HG03103 (cell line): Measurements from ENCODE around the gene PIEZO1.
"Not testable (repeated sequence)": the region's sequence is repeated elsewhere in the genome, so short reads cannot be mapped to it uniquely, and the experiment has no call there.

Experiments
- ATAC-seq: cut with Tn5 transposase; IDR thresholded peaks from one replicate; pipeline ENCODE4 v1.9.1; 2021; ENCODE audit warnings: low read depth; ENCODE audit not compliant: unreplicated experiment

Gene PIEZO1, protein sequence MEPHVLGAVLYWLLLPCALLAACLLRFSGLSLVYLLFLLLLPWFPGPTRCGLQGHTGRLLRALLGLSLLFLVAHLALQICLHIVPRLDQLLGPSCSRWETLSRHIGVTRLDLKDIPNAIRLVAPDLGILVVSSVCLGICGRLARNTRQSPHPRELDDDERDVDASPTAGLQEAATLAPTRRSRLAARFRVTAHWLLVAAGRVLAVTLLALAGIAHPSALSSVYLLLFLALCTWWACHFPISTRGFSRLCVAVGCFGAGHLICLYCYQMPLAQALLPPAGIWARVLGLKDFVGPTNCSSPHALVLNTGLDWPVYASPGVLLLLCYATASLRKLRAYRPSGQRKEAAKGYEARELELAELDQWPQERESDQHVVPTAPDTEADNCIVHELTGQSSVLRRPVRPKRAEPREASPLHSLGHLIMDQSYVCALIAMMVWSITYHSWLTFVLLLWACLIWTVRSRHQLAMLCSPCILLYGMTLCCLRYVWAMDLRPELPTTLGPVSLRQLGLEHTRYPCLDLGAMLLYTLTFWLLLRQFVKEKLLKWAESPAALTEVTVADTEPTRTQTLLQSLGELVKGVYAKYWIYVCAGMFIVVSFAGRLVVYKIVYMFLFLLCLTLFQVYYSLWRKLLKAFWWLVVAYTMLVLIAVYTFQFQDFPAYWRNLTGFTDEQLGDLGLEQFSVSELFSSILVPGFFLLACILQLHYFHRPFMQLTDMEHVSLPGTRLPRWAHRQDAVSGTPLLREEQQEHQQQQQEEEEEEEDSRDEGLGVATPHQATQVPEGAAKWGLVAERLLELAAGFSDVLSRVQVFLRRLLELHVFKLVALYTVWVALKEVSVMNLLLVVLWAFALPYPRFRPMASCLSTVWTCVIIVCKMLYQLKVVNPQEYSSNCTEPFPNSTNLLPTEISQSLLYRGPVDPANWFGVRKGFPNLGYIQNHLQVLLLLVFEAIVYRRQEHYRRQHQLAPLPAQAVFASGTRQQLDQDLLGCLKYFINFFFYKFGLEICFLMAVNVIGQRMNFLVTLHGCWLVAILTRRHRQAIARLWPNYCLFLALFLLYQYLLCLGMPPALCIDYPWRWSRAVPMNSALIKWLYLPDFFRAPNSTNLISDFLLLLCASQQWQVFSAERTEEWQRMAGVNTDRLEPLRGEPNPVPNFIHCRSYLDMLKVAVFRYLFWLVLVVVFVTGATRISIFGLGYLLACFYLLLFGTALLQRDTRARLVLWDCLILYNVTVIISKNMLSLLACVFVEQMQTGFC (N-terminal part only)

GRCh38 chr16:88785106-88785924 lies at the start of gene PIEZO1:
PIEZO1 (minus strand) TSS chr16:88785220; CDS start chr16:88784964, 256 bp downstream.
- no peak for ATAC-seq

DNA sequence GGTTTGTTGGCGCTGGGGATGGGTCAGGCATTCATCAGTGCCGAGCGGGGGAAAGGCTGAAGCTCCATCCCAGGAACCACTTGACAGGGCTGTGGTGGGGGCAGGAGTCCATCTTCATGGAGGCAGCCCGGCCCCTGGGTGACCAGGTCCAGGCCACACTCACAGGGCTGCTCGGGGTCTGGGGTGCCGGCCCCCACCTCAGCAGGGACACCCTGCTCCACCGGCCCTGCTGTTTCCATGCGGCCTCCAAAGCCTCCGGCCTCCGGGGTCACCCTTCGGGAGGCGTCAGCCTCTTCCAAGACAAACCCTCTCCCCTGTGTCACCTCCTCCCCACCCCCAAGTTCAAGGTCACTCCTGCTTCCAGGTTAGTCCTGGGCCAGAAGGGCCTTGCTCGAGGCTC lies 49.6 kb upstream of the PIEZO1 start:
- ATAC-seq, result no peak

- no peak for ATAC-seq
Measured at GRCh38 chr16:88833086-88833485, 48.1 kb upstream of the PIEZO1 start.

DNA sequence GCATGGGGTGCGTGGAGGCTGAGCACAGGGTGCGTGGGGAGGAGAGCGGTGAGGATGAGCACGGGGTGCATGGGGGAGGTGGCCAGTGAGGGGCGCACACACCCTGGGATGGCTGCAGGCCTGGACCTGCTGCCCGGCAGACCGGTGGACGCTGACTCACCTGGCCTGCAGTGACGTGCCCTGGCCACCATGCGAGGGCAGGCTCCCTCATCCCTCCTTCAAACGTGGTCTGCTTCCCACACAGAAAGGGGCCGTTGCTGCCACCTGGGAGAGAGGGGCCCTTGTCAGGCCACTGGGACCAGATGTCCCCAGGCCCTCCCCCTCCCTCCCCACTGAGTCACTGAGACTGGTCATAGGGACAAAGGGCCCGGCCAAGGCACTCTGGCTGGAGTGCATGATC lies 46.8 kb upstream of the PIEZO1 start:
- ATAC-seq, result no peak

- no peak for ATAC-seq
Measured at GRCh38 chr16:88830783-88831182, 45.8 kb upstream of the PIEZO1 start.

DNA sequence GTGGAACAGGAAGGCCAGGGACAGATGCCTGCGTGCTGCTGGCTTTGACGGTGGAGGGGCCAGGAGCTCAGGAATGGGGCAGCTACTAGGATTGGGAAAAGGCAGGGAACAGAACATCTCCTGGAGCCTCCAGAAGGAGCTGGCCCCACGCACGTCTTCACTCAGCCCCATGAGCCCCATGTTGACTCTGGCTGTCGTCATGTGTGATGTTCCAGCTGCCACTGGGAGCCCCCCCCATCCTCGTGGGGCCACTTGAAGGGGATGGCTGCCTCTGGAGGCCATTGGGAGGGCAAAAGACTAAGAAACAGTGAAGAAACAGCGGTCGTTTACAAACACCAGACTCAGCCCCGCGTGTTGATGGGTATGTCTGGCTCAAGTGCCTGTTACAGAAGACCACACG lies 45.2 kb upstream of the PIEZO1 start:
- no peak for ATAC-seq

DNA sequence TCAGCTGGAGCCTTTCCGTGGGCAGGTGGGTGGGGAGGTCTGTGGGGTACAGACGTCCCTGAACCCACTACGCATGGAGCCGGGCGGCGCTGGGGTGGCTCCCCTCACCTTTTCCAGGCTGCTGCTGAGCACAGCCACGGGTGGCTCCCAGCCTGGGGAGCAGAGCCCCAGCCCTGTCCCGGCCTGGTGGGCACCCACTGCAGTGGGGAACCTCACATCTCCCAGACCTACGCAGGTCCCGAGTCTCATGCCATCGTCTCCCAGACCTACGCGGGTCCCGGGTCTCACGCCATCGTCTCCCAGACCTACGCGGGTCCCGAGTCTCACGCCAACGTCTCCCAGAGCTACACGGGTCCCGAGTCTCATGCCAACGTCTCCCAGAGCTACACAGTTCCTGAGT lies 43.7 kb upstream of the PIEZO1 start:
- no peak for ATAC-seq

DNA sequence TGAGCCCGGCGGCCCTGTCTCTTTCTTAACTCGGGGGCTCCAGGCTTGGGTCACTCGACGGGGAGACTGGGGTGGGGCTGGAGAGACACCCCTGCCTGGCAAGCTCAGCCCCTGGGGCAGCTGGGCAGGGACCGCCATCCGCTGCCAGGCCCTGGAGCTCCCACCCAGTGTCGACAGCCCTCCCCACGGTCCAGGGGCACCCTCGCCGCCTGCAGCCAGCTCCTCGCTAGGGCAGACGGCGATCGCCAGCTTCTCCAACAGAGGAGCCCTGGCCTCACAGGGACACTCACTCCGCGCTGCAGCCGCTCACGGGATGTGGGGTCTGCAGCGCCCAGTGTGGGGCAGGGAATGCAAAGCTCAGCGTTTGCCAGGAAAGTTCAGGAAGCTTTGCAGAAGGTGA lies 42.7 kb upstream of the PIEZO1 start:
- ATAC-seq, result no peak

DNA sequence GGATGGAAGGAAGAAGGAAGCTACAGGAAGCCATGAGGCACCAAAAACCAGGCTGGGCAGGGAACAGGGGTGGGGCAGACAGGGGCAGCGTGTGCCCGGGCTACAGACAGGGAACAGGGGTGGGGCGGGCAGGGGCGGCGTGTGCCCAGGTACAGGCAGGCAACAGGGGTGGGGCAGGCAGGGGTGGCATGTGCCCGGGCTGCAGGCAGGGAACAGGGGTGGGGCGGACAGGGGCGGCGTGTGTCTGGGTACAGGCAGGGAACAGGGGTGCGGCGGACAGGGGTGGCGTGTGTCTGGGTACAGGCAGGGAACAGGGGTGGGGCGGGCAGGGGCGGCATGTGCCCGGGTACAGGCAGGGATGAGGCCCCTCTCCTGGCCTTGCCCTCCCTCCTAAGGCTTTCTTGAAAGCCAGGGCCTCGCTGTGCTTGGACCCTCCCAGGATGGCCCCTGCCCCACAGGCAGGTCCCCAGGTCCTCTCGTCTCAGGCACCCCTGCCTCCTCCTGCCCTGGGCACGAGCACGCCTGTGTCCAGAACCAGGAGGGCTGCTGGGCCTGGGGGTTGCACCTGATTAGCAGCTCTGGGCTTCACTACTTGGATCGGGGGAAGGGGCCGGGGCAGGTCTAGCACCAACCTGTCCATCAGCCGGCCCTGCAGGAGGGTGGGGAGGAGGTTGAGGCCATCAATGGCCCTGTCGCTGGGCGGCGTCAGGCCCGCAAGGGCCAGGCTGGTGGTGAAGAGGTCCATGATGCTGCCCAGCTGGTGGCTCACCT lies 41.2 kb upstream of the PIEZO1 start:
- ATAC-seq, result no peak

DNA sequence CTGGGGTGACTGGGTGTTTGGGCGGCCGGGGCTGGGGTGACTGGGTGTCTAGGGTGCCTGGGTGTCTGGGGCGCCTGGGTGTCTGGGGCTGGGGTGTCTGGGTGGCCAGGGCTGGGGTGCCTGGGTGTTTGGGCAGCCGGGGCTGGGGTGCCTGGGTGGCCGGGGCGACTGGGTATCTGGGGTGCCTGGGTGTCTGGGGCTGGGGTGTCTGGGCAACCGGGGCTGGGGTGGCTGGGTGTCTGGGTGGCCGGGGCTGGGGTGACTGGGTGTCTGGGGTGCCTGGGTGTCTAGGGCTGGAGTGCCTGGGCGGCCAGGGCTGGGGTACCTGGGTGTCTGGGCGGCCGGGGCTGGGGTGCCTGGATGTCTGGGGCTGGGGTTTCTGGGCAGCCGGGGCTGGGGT lies 40.1 kb upstream of the PIEZO1 start:
- ATAC-seq, result no peak

DNA sequence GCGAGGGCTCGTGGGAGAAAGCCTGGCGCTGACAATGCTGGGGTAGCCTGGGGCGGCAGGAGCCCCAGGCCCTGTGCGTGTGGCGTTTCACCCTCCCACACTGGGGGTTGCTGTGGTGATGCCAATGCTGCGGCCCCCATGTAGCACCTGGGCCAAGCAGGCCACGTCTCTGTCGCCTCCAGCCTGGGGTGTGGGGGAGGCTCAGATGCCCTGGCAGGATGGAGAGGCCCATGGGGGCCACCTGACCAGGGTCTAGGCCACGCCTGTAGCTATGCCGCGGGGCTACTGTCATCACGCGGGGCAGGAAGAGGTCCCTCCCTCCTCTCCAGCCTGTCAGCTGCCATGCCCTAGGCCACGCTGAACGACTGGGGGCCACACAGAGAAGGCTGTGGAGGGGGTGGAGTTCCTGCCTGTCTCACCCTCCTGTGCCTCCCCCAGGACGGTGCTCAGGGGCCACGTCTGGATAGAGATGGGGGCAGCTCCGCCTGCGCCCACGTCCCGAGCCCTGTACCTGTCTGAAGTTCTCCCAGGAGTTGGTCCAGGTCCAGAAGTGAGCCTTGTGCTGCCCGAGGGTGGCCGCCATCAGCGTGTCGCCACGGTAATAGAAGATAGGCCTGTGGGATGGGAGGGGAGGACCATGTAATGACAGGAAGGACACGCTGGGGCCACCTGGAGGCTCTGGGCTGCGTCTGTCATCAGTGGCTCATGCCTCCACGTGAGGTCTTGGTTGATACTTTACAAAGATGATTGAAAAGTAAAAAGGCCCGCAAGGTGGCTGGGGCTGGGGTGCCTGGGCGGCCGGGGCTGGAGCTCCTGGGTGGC lies 39.4 kb upstream of the PIEZO1 start:
- no peak for ATAC-seq

DNA sequence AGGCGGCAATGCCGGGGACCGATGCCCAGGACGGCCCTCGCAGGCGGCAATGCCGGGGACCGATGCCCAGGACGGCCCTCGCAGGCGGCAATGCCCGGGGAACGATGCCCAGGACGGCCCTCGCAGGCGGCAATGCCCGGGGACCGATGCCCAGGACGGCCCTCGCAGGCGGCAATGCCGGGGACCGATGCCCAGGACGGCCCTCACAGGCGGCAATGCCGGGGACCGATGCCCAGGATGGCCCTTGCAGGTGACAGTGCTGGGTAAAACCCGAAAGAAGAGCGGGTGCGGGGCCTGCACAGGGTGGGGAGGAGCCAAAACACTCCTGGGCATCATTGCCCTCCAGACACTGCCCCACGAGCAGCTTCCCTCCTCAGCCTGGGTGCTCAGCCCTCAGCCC lies 38.6 kb upstream of the PIEZO1 start:
- not testable (repeated sequence) for ATAC-seq

GRCh38 chr16:88822281-88823040 lies 37.4 kb upstream of the PIEZO1 start:
- no peak for ATAC-seq

DNA sequence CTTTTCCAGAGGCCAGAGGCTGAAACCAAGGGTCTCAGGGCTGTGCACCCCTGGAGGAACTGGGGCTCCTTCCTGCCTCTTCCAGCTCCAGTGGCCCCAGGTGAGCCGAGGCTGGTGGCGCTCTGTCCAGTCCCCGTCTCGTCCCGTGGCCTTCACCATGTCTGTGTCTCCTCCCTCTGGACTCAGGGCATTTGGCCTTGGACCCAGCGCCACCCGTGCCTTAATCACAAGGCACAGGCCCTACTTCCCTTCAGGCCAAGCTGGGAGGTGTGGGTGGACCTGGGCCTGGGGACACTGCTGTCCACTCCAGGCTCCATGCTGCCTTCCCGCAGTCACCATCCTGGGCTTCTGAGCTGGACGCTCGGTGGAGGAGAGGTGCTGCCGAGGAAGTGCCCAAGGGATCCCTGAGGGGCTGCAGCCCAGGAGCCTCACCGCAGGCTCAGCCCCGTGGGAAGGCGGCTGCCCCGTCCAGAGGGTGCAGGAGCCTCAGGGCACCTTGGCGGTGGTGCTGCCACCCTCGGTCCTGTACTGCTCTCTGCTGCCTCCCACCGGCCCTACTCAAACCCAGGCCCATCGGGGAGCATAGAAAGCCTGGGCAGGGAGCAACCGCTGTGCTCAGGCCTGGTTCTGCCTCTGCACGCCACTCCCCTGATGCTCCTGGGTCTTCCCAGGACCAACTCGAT lies 36.3 kb upstream of the PIEZO1 start:
- no peak for ATAC-seq

GRCh38 chr16:88820385-88821025 lies 35.5 kb upstream of the PIEZO1 start:
- no peak for ATAC-seq

GRCh38 chr16:88819126-88819525 lies 34.1 kb upstream of the PIEZO1 start:
- ATAC-seq, result no peak

GRCh38 chr16:88818575-88818874 lies 33.5 kb upstream of the PIEZO1 start:
- no peak for ATAC-seq
